GM19240 (cell line): Measurements from ENCODE around the gene KRT75.
"Not testable (repeated sequence)": the region's sequence is repeated elsewhere in the genome, so short reads cannot be mapped to it uniquely, and the experiment has no call there.

ENCODE experiments used
- DNase-seq: peaks from one replicate; pipeline ENCODE4 v3.0.0; 2011; ENCODE audit warnings: low spot score; ENCODE audit not compliant: insufficient read length

KRT75 gene

GRCh38 chr12:52434081-52434733, at the start of gene KRT75:
KRT75 (minus strand) TSS chr12:52434371; CDS start chr12:52434304, 67 bp downstream.
- DNase-seq: no peak

- no peak for DNase-seq
Observed at GRCh38 chr12:52480073-52480472, 45.9 kb upstream of the KRT75 start.

DNA sequence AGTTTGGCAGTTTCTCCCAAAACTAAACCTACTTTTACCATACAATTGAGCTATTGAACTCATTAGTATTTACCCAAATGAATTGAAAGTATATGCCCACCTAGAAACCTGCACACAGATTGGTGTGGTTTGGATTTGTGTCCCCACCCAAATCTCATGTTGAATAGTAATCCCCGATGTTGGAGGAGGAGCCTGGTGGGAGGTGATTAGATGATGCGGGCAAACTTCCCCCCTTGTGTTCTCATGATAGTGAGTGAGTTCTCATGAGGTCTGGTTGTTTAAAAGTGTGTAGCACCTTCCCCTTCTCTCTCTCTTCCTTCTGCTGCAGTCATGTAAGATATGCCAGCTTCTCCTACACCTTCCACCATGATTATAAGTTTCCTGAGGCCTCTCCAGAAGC, 43.5 kb upstream of the KRT75 start:
- DNase-seq: no peak

DNA sequence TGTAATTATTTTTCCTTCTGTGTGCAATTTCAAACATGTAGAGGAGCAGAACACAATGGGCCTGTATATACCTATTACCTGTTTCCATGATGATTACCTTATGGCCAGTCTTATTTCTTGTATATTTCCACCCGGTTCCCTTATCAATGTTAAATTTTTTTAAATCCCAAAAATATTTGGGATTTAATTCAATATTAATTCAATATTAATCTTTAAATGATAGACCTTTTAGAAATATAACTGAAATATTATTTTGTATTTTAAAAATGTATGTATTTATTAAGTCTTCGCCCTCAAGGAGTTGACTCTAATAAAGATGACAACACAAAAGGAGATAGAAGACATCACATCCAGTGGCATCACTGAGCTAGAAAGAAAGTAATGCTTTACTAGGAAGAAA, 40.0 kb upstream of the KRT75 start:
- no peak for DNase-seq

GRCh38 chr12:52473768-52474167, 39.6 kb upstream of the KRT75 start, which contains the start of gene KRT6C:
KRT6C (minus strand) TSS chr12:52473805; CDS start chr12:52473737, 68 bp downstream.
- no peak for DNase-seq

GRCh38 chr12:52469853-52470252, 35.7 kb upstream of the KRT75 start:
- no peak for DNase-seq

- no peak for DNase-seq
Observed at GRCh38 chr12:52464897-52465296, 30.7 kb upstream of the KRT75 start.

- DNase-seq: no peak
Observed at GRCh38 chr12:52461693-52462092, 27.5 kb upstream of the KRT75 start.

- no peak for DNase-seq
Observed at GRCh38 chr12:52458861-52459260, 24.7 kb upstream of the KRT75 start.

- no peak for DNase-seq
Observed at GRCh38 chr12:52455821-52456220, 21.6 kb upstream of the KRT75 start.

GRCh38 chr12:52454411-52455201, 20.4 kb upstream of the KRT75 start:
- no peak for DNase-seq

- no peak for DNase-seq
Observed at GRCh38 chr12:52452101-52452500, 17.9 kb upstream of the KRT75 start, which contains the start of gene KRT6B. KRT6B (minus strand) TSS chr12:52452146; CDS start chr12:52452078, 68 bp downstream.

- no peak for DNase-seq
Observed at GRCh38 chr12:52448228-52448627, 14.1 kb upstream of the KRT75 start.

GRCh38 chr12:52447196-52447595, 13.0 kb upstream of the KRT75 start:
- not testable (repeated sequence) for DNase-seq

DNA sequence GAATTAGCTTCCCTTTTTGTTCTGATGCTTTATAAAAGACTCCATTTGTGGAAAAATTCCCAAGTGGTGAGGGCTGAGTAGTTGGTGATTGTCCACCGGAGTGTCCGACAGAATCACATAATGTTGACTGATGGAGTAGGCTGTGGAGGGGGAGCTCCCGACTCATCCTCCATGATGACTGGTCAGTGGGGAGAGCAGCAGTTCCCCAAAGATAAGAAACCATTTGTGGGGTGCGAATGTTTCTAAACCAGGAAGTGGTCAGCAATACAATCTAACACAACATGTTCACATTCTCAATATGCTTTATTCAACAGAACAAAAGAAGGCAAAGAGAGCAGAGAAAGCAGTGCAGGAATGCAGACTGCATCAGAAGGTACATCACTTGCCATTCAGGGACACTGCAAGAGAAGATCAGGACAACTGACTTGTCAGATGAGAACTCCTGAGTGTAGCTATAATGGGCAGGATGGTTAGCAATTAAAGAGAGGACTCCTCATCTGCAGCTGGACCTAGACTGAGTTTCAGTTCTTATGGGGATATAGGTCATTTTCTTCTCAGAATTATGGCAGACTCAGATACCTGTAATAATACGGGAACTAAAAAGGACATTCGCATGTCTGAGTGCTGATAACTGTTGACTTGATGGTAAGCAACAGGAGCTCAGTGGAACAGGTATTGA, 12.3 kb upstream of the KRT75 start:
- DNase-seq: no peak

DNA sequence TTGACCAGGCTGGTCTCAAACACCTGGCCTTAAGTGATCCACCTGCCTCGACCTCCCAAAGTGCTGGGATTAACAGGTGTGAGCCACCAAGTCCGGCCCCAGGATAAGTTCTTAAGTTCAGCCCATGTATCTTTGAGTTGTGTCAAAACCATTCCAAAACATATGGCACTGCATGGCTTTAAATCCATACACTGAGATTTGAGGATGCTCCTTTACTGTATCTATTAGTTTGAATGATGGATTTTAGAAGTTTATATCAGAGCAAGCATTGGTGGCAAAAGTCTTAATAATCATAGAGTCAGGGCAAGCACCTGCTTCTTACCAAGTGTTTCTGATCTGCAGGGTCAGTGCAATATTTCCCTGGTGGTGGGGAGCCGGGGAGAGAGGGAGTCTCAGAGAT, 11.7 kb upstream of the KRT75 start:
- DNase-seq: no peak

DNA sequence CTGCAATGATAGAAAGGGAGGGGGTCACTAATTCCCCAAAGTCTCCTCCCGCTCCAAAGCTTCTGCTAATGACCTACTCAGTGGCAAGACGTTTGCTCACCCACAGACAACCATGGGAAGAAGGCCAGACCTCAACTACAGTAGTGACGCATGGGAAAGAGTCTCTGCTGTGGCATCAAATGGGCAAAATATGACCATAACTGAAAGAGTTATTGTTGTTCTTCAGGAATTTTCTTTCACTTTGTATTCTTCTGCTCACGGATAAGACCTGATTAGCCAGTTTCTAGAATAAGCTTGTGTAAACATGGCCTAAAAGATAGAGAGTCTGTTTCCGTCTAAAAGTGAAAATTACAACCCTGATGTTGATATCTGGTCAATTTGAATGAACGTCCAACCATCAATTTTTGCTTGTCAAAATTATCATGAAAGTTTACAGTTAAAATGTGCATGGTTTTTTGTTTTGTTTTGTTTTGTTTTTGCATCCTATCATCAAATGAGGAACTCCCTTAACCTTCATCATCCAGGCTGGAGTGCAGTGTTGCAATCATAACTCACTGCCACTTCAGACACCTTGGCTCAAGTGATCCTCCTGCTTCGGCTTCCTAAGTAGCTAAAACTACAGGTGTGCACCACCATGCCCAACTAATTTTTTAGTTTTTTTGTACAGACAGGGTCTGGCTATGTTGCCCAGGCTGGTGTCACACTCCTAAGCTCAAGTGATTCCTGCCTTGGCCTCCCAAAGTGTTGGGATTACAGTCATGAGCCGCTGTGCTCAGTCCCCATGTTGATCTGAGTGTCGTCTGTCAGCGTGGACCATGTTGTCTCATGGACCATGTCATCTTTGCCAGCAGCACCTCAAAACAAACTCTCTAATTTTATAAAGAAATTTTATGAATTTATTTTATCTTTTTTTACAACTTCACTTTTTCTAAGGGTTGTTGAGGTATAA, 10.8 kb upstream of the KRT75 start:
- no peak for DNase-seq

DNA sequence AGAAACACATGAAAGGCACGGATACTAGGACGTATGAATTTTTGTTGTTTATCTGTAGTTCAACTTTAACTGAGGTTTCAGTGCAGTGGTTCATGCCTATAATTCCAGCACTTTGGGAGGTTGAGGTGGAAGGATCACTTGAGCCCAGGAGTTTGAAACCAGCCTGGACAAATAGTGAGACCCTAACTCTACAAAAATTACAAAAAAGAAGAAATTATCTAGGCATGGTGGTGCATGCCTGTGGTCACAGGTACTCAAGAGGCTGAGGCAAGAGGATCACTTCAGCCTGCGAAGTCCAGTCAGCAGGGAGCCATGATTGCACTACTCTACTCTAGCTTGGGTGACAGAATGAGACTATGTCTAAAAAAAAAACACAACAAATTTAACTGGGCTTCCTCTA, 9.8 kb upstream of the KRT75 start:
- DNase-seq: no peak

GRCh38 chr12:52442600-52443061, 8.5 kb upstream of the KRT75 start:
- no peak for DNase-seq

DNA sequence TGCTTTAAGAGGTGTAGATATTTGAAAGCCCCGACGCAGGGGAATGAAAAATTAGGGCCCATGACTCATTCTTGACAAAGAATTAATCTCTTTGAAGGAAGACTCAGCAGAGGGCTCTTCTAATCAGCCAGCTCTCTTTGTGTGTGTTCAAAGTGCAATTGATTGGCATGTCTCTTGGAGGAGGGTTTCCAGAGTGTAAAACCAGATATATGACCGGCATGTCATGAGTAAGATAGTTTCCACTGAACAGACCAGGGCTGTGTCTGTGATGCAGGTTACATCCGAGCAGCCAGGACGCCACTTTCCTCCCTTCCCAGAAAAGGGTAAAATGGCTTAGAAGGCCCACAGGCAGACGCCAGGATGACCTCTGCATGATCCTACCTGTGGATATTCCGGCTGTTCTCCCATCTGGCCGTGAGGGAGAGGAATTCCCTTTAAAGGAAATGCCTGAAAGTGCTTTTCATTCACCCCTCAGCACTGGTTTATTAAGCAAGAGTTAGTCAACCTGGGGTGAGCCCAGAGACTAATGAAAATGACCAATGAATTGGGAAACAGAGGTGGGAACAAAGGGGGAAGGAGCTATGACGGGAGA, 7.2 kb upstream of the KRT75 start:
- DNase-seq: no peak
